H1 (cell line): ENCODE data around the gene DLG1. TPM values are rescaled to one million over a fixed set of nuclear protein-coding genes. Genes with fewer than 3 reads are reported as not detected.

Source experiments
- CTCF ChIA-PET: fragments of 300-600 bp; sonication (Branson Sonifier 250); formaldehyde crosslinking; loops from one replicate; lab custom pipeline; 2021; ENCODE audit not compliant: partially characterized antibody; lab: Charles Lee
- POLR2A ChIA-PET: fragments of 300-600 bp; sonication (Branson Sonifier 250); formaldehyde crosslinking; loops from one replicate; lab custom pipeline; 2021; ENCODE audit warnings: inconsistent platforms; ENCODE audit not compliant: partially characterized antibody; lab: Charles Lee
- DNase-seq, 2 experiments: peaks; one replicate each; pipeline versions ENCODE4 v3.0.0 to v3.0.0-alpha.2; 2010 to 2022; ENCODE audit warnings: low spot score in 2 of 2, low read depth in 1 of 2, mixed read lengths in 1 of 2
- FAIRE-seq: peaks from 2 replicates; lab custom pipeline; 2011; peaks lifted over from hg19 to GRCh38; lab: Jason Lieb, UNC
- H2AFZ ChIP-seq: 2 replicates; pipeline ENCODE4 v1.8.1; 2012; ENCODE audit warnings: low read length, inconsistent platforms
- H2AK5ac ChIP-seq: 2 replicates; pipeline ENCODE4 v1.6.1; 2013; ENCODE audit warnings: low read depth, low read length
- H2BK120ac ChIP-seq: replicated peaks from 2 replicates; pipeline ENCODE3; 2013; ENCODE audit warnings: low read depth, low read length, inconsistent platforms
- H2BK12ac ChIP-seq: 2 replicates; pipeline ENCODE4 v1.6.1; 2013; ENCODE audit warnings: low read depth, low read length
- H2BK15ac ChIP-seq: 2 replicates; pipeline ENCODE4 v1.6.1; 2013; ENCODE audit warnings: low read length
- H2BK20ac ChIP-seq: 2 replicates; pipeline ENCODE4 v1.6.1; 2013; ENCODE audit warnings: low read length
- H2BK5ac ChIP-seq: 2 replicates; pipeline ENCODE4 v1.6.1; 2013; ENCODE audit warnings: low read depth, low read length
- H3K14ac ChIP-seq: 2 replicates; pipeline ENCODE4 v1.6.1; 2013; ENCODE audit warnings: inconsistent platforms; ENCODE audit not compliant: insufficient read length
- H3K18ac ChIP-seq: 2 replicates; pipeline ENCODE4 v1.6.1; 2013; ENCODE audit warnings: low read length; ENCODE audit errors: extremely low read depth
- H3K23ac ChIP-seq: 2 replicates; pipeline ENCODE4 v1.6.1; 2013; ENCODE audit warnings: inconsistent platforms; ENCODE audit not compliant: insufficient read length
- H3K23me2 ChIP-seq: 2 replicates; pipeline ENCODE4 v1.6.1; 2013; ENCODE audit warnings: low read depth, low read length
- H3K27ac ChIP-seq: 2 replicates; pipeline ENCODE4 v1.6.1; 2011; ENCODE audit warnings: low read depth, low read length, inconsistent platforms
- H3K27me3 ChIP-seq, 4 experiments: replicated peaks in 1 of 4; 1 replicate in 1 of 4; 2 replicates in 3 of 4; pipeline versions ENCODE4 v1.6.1 to v1.8.1; 2011 to 2013; ENCODE audit warnings: low read length in 3 of 4, mild to moderate bottlenecking in 3 of 4, inconsistent platforms in 2 of 4, mixed read lengths in 2 of 4, moderate library complexity in 1 of 4; ENCODE audit not compliant: control insufficient read depth in 3 of 4, insufficient read depth in 3 of 4; ENCODE audit errors: extremely low read depth in 1 of 4
- H3K36me3 ChIP-seq, 4 experiments: 2 replicates each; pipeline versions ENCODE4 v1.6.1 to v1.8.1; 2011 to 2013; ENCODE audit warnings: mild to moderate bottlenecking in 4 of 4, low read length in 3 of 4, moderate library complexity in 2 of 4, control low read depth in 1 of 4, inconsistent platforms in 1 of 4; ENCODE audit not compliant: insufficient read depth in 4 of 4, control insufficient read depth in 2 of 4
- H3K4ac ChIP-seq: replicated peaks from 2 replicates; pipeline ENCODE3; 2013; ENCODE audit warnings: low read length, low read depth, mixed read lengths, inconsistent platforms; ENCODE audit not compliant: insufficient read length
- H3K4me1 ChIP-seq, 4 experiments: replicated peaks in 1 of 4; 1 replicate in 1 of 4; 2 replicates in 3 of 4; pipeline versions ENCODE4 v1.6.1 to v1.8.1; 2011 to 2013; ENCODE audit warnings: low read length in 3 of 4, inconsistent platforms in 2 of 4, mixed read lengths in 1 of 4; ENCODE audit not compliant: insufficient read depth in 4 of 4, control insufficient read depth in 3 of 4
- H3K4me2 ChIP-seq, 2 experiments: 2 replicates each; pipeline versions ENCODE4 v1.6.1 to v1.8.1; 2011 to 2013; ENCODE audit warnings: low read depth in 2 of 2, low read length in 2 of 2, control low read depth in 1 of 2, inconsistent platforms in 1 of 2, mild to moderate bottlenecking in 1 of 2; ENCODE audit not compliant: insufficient read depth in 1 of 2
- H3K4me3 ChIP-seq, 4 experiments: fragments of 200-600, 300-600 bp in 1 of 4; sonication (generic), shearing (Covaris generic), sonication (Bioruptor Twin) in 1 of 4; 2 replicates each; pipeline versions ENCODE4 v1.5.1 to v1.8.1; 2011 to 2016; ENCODE audit warnings: low read length in 4 of 4, low read depth in 3 of 4, control low read depth in 2 of 4, inconsistent platforms in 2 of 4, mild to moderate bottlenecking in 2 of 4, mixed read lengths in 1 of 4, moderate library complexity in 1 of 4; ENCODE audit not compliant: insufficient read depth in 2 of 4; ENCODE audit errors: extremely low read depth in 1 of 4
- H3K56ac ChIP-seq: replicated peaks from 2 replicates; pipeline ENCODE3; 2013; ENCODE audit warnings: low read depth, mild to moderate bottlenecking, mixed read lengths, low read length, inconsistent platforms; ENCODE audit not compliant: insufficient read length
- H3K79me1 ChIP-seq: 2 replicates; pipeline ENCODE4 v1.6.1; 2013; ENCODE audit warnings: low read depth, low read length, control low read depth
- H3K79me2 ChIP-seq, 2 experiments: 2 replicates each; pipeline versions ENCODE4 v1.6.1 to v1.8.1; 2012 to 2013; ENCODE audit warnings: low read length in 2 of 2, mild to moderate bottlenecking in 2 of 2, inconsistent platforms in 1 of 2; ENCODE audit not compliant: insufficient read depth in 2 of 2, control insufficient read depth in 1 of 2
- H3K9ac ChIP-seq, 4 experiments: replicated peaks in 1 of 4; 1 replicate in 1 of 4; 2 replicates in 3 of 4; pipeline versions ENCODE4 v1.6.1 to v1.8.1; 2011 to 2013; ENCODE audit warnings: low read depth in 3 of 4, low read length in 3 of 4, control low read depth in 2 of 4, mild to moderate bottlenecking in 2 of 4, moderate library complexity in 2 of 4, inconsistent platforms in 1 of 4; ENCODE audit errors: extremely low read depth in 1 of 4
- H3K9me3 ChIP-seq, 2 experiments: 2 replicates each; pipeline versions ENCODE4 v1.6.1 to v1.8.1; 2012 to 2013; ENCODE audit warnings: mild to moderate bottlenecking in 2 of 2, moderate library complexity in 2 of 2, control low read depth in 1 of 2, inconsistent platforms in 1 of 2, low read depth in 1 of 2, low read length in 1 of 2, mixed read lengths in 1 of 2; ENCODE audit not compliant: insufficient read depth in 2 of 2
- H4K20me1 ChIP-seq, 2 experiments: replicated peaks in 1 of 2; 2 replicates each; pipeline versions ENCODE3 to v1.8.1; 2011 to 2013; ENCODE audit warnings: inconsistent platforms in 2 of 2, low read length in 2 of 2, mild to moderate bottlenecking in 1 of 2; ENCODE audit not compliant: insufficient read depth in 2 of 2, control insufficient read depth in 1 of 2
- H4K5ac ChIP-seq: 2 replicates; pipeline ENCODE4 v1.6.1; 2013; ENCODE audit warnings: low read length, low read depth, mixed read lengths, inconsistent platforms; ENCODE audit not compliant: insufficient read length
- H4K8ac ChIP-seq: 2 replicates; pipeline ENCODE4 v1.8.0; 2013; ENCODE audit warnings: mild to moderate bottlenecking, moderate library complexity, low read length, inconsistent platforms; ENCODE audit not compliant: insufficient read depth; ENCODE audit errors: extremely low read depth
- H4K91ac ChIP-seq: replicated peaks from 2 replicates; pipeline ENCODE3; 2013; ENCODE audit warnings: low read length, mixed read lengths, inconsistent platforms; ENCODE audit not compliant: insufficient read length
- BRCA1 ChIP-seq: IDR thresholded peaks from 2 replicates; pipeline ENCODE4 v1.6.1; 2012; ENCODE audit warnings: low read depth, low read length, improper control_type of control experiment
- CEBPB ChIP-seq: IDR thresholded peaks from 2 replicates; pipeline ENCODE4 v1.6.1; 2012; ENCODE audit warnings: low read depth, low read length
- CTBP2 ChIP-seq: IDR thresholded peaks from 2 replicates; pipeline ENCODE4 v1.7.0; 2011; ENCODE audit warnings: borderline replicate concordance, mild to moderate bottlenecking, moderate library complexity, mixed read lengths, low read length; ENCODE audit not compliant: insufficient read depth, insufficient read length
- EZH2 ChIP-seq: fragments of 200-600 bp; sonication (generic); IDR thresholded peaks from 2 replicates; pipeline ENCODE4 v1.7.1; 2012; ENCODE audit warnings: low read depth, mild to moderate bottlenecking, moderate library complexity, low read length, inconsistent platforms; ENCODE audit not compliant: severe bottlenecking
- GABPA ChIP-seq: IDR thresholded peaks from 2 replicates; pipeline ENCODE4 v1.6.1; 2011; ENCODE audit warnings: mild to moderate bottlenecking, low read length, moderate library complexity, borderline replicate concordance; ENCODE audit not compliant: insufficient read depth
- GTF2F1 ChIP-seq: IDR thresholded peaks from 2 replicates; pipeline ENCODE4 v1.6.1; 2012; ENCODE audit warnings: low read depth, low read length, improper control_type of control experiment, borderline replicate concordance
- JUND ChIP-seq: IDR thresholded peaks from 2 replicates; pipeline ENCODE4 v1.6.1; 2011; ENCODE audit warnings: mild to moderate bottlenecking, improper control_type of control experiment, low read length
- MAFK ChIP-seq: IDR thresholded peaks from 2 replicates; pipeline ENCODE4 v1.6.1; 2012; ENCODE audit warnings: low read depth, mild to moderate bottlenecking, improper control_type of control experiment, low read length
- RBBP5 ChIP-seq: IDR thresholded peaks from 2 replicates; pipeline ENCODE4 v1.7.1; 2012; ENCODE audit warnings: low read depth, mild to moderate bottlenecking, inconsistent platforms, low read length, moderate library complexity, borderline replicate concordance
- SAP30 ChIP-seq: fragments of 300-600 bp; sonication (generic); IDR thresholded peaks from 2 replicates; pipeline ENCODE4 v1.7.1; 2012; ENCODE audit warnings: low read length, moderate library complexity, mild to moderate bottlenecking, inconsistent platforms; ENCODE audit not compliant: insufficient read depth, insufficient replicate concordance
- SIX5 ChIP-seq: IDR thresholded peaks from 2 replicates; pipeline ENCODE4 v1.6.1; 2011; ENCODE audit warnings: mild to moderate bottlenecking, low read depth, low read length
- SP2 ChIP-seq: IDR thresholded peaks from 2 replicates; pipeline ENCODE4 v1.6.1; 2012; ENCODE audit warnings: mild to moderate bottlenecking, low read length, inconsistent platforms
- USF2 ChIP-seq: IDR thresholded peaks from 2 replicates; pipeline ENCODE4 v1.6.1; 2011; ENCODE audit warnings: low read length, improper control_type of control experiment
- ZNF274 ChIP-seq: IDR thresholded peaks from 2 replicates; pipeline ENCODE4 v1.7.0; 2012; ENCODE audit warnings: low read length, borderline replicate concordance; ENCODE audit errors: extremely low read depth
- polyA plus RNA-seq, 7 experiments: library from polyadenylated mRNA; depleted of rRNA in 3 of 7; stranded (reverse) in 5 of 7; unstranded in 2 of 7; fragments of >200 nt in 5 of 7; fragments of 200-250 nt in 2 of 7; gene quantifications; 1 replicate in 5 of 7; 2 replicates in 1 of 7; 4 replicates in 1 of 7; pipeline versions ENCODE4 v1.2.1 to v1.2.3, GENCODE V29; 2011 to 2013; ENCODE audit warnings: missing spikeins in 2 of 7, mixed read lengths in 2 of 7
- total RNA-seq: library from RNA; stranded (reverse); fragmentation: NEBNext Ultra II Directional; extraction: Animal tissue kit (Norgen Biotek cat#: 25700); gene quantifications from 2 replicates; pipeline ENCODE4 v1.2.1, GENCODE V29; 2021

Gene DLG1
- total and polyA plus RNA-seq, 2 of the 8 experiments (the other 6 are each of a cell fraction or from before 2014, with no cell fraction given) = 13.4 to 78.8 TPM

- ChIA-PET CTCF (no interaction called here), POLR2A (no interaction called here)
- no peaks in the 10 kb centered on the region for H3K23me2 ChIP-seq
- no peak for FAIRE-seq
- H3K79me1 ChIP-seq = no peaks in the 10 kb centered on the region
- H3K56ac ChIP-seq = no peak overlapping the region
- no peak overlapping the region for H2BK5ac ChIP-seq
- no peak overlapping the region for H2BK20ac ChIP-seq
- H3K18ac ChIP-seq = no peak overlapping the region
- H4K20me1 ChIP-seq = no peaks in the 10 kb centered on the region
- no peak overlapping the region for H2AK5ac ChIP-seq
- no peak overlapping the region for H4K5ac ChIP-seq
- H3K79me2 ChIP-seq = no peaks in the 10 kb centered on the region
- H3K9me3 ChIP-seq = no peaks in the 10 kb centered on the region
- DNase-seq = no peak
- no peak overlapping the region for H2BK12ac ChIP-seq
- H2BK15ac ChIP-seq = no peak overlapping the region
- H4K91ac ChIP-seq = no peak overlapping the region
- no peaks in the 10 kb centered on the region for H3K4me1 ChIP-seq
- no peak overlapping the region for H4K8ac ChIP-seq
- peaks cover 0 to 8% (median 0%) of the 10 kb centered on the region in 4 experiments; a peak in 3 of 8 replicates for H3K36me3 ChIP-seq
- H3K27ac ChIP-seq = no peak overlapping the region
- no peaks in the 10 kb centered on the region for H3K27me3 ChIP-seq
- no peak overlapping the region for H3K14ac ChIP-seq
- no peak overlapping the region for H2BK120ac ChIP-seq
- H3K4ac ChIP-seq = no peak overlapping the region
- H3K23ac ChIP-seq = no peak overlapping the region
- H3K4me3 ChIP-seq = no peak overlapping the region
- H2AFZ ChIP-seq = no peak overlapping the region
- H3K9ac ChIP-seq = no peak overlapping the region
- H3K4me2 ChIP-seq = no peak overlapping the region
- TF ChIP-seq SAP30 (no peak), BRCA1 (no peak), USF2 (no peak), CEBPB (no peak), SIX5 (no peak), RBBP5 (no peak), EZH2 (no peak), ZNF274 (no peak), SP2 (no peak), CTBP2 (no peak), MAFK (no peak), GABPA (no peak), GTF2F1 (no peak), JUND (no peak)
Observed at GRCh38 chr3:197111685-197112084, 186.7 kb downstream of the DLG1 start.
